OCI-LY3 (cell line): ENCODE results near the gene HOXC6.

Experiments used
- EZH2phosphoT487 ChIP-seq: fragments of 200-600 bp; shearing (Covaris generic); IDR thresholded peaks from 2 replicates; pipeline ENCODE4 v1.6.1; 2018; ENCODE audit warnings: antibody characterized with exemption, mixed run types, low read depth
- TF ChIP-seq, protein P1 (sequence below): fragments of 200-600, 300-600 bp; sonication (generic); IDR thresholded peaks from 2 replicates; pipeline ENCODE4 v1.5.1; 2014; ENCODE audit warnings: antibody characterized with exemption, low read length, low read depth

DNA sequence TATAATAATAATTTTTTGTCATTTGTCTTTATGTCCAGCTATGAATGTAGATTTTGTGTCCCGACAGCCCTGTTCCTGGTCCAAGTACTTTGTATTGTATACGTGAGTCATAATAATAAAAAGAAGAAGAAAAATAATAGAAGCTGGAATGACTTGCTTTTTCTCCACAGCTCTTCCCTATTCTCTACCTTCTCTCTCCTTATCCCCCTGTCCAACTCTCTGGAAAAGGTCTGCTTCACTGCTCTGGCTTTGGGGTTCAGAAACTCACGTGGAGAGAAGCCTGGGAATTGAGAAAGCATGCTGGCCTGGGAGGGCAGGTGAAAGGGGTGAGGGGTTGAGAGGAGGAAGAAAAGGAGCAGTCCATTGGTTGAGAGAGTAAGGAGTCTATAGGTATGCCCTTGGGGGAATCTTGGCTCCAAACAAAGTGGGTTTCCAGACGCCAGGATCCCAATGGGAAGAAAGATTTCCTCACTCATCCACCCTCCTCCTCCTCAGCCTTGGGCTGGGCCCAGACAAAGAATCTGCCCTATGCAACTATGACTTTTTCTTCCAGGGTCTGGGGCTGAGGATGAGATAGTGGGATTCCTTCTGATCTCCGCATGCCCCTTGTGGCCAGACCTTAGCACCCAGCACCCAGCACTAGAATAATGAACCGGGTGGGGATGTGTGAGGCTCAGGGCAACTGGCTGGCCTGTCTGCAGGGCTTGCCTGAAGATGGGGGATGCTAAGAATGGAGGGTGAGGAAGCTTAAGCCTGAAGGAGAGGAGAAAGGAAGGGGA lies 15.4 kb upstream of the HOXC6 start:
- TF ChIP-seq, protein P1, sequence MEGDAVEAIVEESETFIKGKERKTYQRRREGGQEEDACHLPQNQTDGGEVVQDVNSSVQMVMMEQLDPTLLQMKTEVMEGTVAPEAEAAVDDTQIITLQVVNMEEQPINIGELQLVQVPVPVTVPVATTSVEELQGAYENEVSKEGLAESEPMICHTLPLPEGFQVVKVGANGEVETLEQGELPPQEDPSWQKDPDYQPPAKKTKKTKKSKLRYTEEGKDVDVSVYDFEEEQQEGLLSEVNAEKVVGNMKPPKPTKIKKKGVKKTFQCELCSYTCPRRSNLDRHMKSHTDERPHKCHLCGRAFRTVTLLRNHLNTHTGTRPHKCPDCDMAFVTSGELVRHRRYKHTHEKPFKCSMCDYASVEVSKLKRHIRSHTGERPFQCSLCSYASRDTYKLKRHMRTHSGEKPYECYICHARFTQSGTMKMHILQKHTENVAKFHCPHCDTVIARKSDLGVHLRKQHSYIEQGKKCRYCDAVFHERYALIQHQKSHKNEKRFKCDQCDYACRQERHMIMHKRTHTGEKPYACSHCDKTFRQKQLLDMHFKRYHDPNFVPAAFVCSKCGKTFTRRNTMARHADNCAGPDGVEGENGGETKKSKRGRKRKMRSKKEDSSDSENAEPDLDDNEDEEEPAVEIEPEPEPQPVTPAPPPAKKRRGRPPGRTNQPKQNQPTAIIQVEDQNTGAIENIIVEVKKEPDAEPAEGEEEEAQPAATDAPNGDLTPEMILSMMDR: no peak; the same call in 1 of the 2 replicates
- no peak for TF ChIP-seq EZH2phosphoT487
